ENCODE results near the gene LMX1A.

DNA sequence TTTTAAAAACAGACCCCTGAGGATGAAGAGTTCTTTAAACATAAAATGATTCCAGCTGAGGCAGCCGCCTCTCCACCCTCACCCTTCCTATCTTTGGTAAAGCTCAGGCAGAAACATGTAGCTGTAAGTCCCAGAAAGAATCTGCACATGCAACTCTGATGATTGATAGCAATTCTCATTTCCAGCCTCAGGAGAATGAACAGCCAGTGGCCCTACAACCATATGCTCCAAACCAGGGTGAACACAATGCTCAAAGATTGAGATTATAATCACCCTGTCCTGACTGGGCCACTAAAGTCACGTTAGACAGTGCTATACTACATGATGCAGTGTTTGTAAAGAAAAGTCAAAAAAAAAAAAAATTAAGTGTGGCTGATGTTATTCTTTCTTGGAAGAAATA, 80.2 kb downstream of the LMX1A start:
- TF ChIP-seq ZNF572 (CRISPR knock-in tag; IDR thresholded peaks at IDR 0.05) (no peak), KDM2A (CRISPR knock-in tag; IDR thresholded peaks at IDR 0.05; ENCODE audit: borderline replicate concordance, low read depth) (no peak), POLR2A (IDR thresholded peaks at IDR 0.05; ENCODE audit: insufficient read depth in 1 of 2, low read depth in 2 of 2, low read length in 2 of 2) (no peak), EZH2 (conservative IDR thresholded peaks at IDR 0.05; ENCODE audit: low read depth, low read length) (no peak), GTF2F1 (IDR thresholded peaks at IDR 0.05; ENCODE audit: low read length) (no peak), ZFX (CRISPR knock-in tag; IDR thresholded peaks at IDR 0.05; ENCODE audit: low read depth) (no peak), ZFP37 (CRISPR knock-in tag; IDR thresholded peaks at IDR 0.05; ENCODE audit: borderline replicate concordance) (no peak), KLF9 (CRISPR knock-in tag; IDR thresholded peaks at IDR 0.05; ENCODE audit: low read depth) (no peak), TCF12 (IDR thresholded peaks at IDR 0.05) (no peak), TCF12 (CRISPR knock-in tag; IDR thresholded peaks at IDR 0.05) (no peak)
- TF ChIP-seq, protein P1, sequence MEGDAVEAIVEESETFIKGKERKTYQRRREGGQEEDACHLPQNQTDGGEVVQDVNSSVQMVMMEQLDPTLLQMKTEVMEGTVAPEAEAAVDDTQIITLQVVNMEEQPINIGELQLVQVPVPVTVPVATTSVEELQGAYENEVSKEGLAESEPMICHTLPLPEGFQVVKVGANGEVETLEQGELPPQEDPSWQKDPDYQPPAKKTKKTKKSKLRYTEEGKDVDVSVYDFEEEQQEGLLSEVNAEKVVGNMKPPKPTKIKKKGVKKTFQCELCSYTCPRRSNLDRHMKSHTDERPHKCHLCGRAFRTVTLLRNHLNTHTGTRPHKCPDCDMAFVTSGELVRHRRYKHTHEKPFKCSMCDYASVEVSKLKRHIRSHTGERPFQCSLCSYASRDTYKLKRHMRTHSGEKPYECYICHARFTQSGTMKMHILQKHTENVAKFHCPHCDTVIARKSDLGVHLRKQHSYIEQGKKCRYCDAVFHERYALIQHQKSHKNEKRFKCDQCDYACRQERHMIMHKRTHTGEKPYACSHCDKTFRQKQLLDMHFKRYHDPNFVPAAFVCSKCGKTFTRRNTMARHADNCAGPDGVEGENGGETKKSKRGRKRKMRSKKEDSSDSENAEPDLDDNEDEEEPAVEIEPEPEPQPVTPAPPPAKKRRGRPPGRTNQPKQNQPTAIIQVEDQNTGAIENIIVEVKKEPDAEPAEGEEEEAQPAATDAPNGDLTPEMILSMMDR (CRISPR knock-in tag; IDR thresholded peaks at IDR 0.05): no peak
- TF ChIP-seq, protein P2, sequence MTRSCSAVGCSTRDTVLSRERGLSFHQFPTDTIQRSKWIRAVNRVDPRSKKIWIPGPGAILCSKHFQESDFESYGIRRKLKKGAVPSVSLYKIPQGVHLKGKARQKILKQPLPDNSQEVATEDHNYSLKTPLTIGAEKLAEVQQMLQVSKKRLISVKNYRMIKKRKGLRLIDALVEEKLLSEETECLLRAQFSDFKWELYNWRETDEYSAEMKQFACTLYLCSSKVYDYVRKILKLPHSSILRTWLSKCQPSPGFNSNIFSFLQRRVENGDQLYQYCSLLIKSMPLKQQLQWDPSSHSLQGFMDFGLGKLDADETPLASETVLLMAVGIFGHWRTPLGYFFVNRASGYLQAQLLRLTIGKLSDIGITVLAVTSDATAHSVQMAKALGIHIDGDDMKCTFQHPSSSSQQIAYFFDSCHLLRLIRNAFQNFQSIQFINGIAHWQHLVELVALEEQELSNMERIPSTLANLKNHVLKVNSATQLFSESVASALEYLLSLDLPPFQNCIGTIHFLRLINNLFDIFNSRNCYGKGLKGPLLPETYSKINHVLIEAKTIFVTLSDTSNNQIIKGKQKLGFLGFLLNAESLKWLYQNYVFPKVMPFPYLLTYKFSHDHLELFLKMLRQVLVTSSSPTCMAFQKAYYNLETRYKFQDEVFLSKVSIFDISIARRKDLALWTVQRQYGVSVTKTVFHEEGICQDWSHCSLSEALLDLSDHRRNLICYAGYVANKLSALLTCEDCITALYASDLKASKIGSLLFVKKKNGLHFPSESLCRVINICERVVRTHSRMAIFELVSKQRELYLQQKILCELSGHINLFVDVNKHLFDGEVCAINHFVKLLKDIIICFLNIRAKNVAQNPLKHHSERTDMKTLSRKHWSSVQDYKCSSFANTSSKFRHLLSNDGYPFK (CRISPR knock-in tag; IDR thresholded peaks at IDR 0.05; ENCODE audit: borderline replicate concordance): no peak
- TF ChIP-seq, protein P3, sequence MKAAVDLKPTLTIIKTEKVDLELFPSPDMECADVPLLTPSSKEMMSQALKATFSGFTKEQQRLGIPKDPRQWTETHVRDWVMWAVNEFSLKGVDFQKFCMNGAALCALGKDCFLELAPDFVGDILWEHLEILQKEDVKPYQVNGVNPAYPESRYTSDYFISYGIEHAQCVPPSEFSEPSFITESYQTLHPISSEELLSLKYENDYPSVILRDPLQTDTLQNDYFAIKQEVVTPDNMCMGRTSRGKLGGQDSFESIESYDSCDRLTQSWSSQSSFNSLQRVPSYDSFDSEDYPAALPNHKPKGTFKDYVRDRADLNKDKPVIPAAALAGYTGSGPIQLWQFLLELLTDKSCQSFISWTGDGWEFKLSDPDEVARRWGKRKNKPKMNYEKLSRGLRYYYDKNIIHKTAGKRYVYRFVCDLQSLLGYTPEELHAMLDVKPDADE (CRISPR knock-in tag; IDR thresholded peaks at IDR 0.05): no peak
